HEK293 (cell line): Measurements from ENCODE around the gene HK2.

Experiments used
- FEZF1 ChIP-seq: fragments of 450-650 bp; formaldehyde crosslinking; IDR thresholded peaks from 2 replicates; pipeline ENCODE4 v1.5.1; 2016; ENCODE audit warnings: missing biosample characterization, missing genetic modification characterization
- ZBTB7A ChIP-seq: fragments of 450-650 bp; formaldehyde crosslinking; IDR thresholded peaks from 2 replicates; pipeline ENCODE4 v1.5.1; 2016; ENCODE audit warnings: low read depth, missing biosample characterization, missing genetic modification characterization
- ZNF335 ChIP-seq: fragments of 450-650 bp; formaldehyde crosslinking; conservative IDR thresholded peaks from 2 replicates; pipeline ENCODE4 v1.5.1; 2016; ENCODE audit warnings: missing biosample characterization, missing genetic modification characterization
- ZNF433 ChIP-seq: fragments of 450-650 bp; formaldehyde crosslinking; IDR thresholded peaks from 2 replicates; pipeline ENCODE4 v1.5.1; 2016; ENCODE audit warnings: missing biosample characterization, missing genetic modification characterization, low read depth
- ZNF776 ChIP-seq: fragments of 450-650 bp; formaldehyde crosslinking; IDR thresholded peaks from 2 replicates; pipeline ENCODE4 v1.5.0; 2017; ENCODE audit warnings: missing biosample characterization, missing genetic modification characterization, borderline replicate concordance

DNA sequence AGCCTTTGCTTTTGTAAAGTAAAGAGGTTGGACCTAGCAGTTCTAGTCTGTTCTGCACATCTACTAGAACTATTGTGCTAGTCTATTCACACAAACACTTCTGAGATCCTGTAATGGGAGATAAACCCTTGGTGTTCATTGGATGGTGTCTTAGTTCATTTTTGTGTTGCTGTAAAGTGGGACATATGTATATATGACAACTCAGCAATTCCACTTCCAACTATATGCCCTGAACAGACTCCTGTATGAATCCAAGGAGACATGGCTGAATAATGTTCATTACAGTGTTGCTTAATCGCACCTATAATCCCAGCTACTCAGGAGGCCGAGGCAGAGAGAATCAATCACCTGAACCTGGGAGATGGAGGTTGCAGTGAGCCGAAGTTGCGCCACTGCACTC is 23.3 kb downstream of the HK2 start:
- TF ChIP-seq ZNF335: no peak
- TF ChIP-seq ZBTB7A (tag by site-specific recombination): no peak
- TF ChIP-seq ZNF433 (tag by site-specific recombination): no peak
- TF ChIP-seq ZNF776 (tag by site-specific recombination): no peak
- no peak for TF ChIP-seq FEZF1
